PC-9 (cell line): ENCODE measurements around the gene MBP. TPM values are rescaled to one million over a fixed set of nuclear protein-coding genes. Genes with fewer than 3 reads are reported as not detected.
A peak's percentile ranks its signal among the peaks of the same experiment; 100 is the strongest.

Experiments used
- BruUV-seq: library from RNA; stranded (reverse); fragments of 400-500 nt; replicated peaks from 2 replicates; lab custom pipeline; 2021; lab: Mats Ljungman, UMichigan
- CTCF ChIA-PET: fragments of 300-600 bp; sonication (Branson Sonifier 250); formaldehyde crosslinking; loops from one replicate; lab custom pipeline; 2022; ENCODE audit warnings: antibody characterized with exemption; lab: Charles Lee
- POLR2A ChIA-PET: fragments of 300-600 bp; sonication (Branson Sonifier 250); formaldehyde crosslinking; loops from one replicate; lab custom pipeline; 2022; ENCODE audit warnings: antibody characterized with exemption; ENCODE audit not compliant: unreplicated experiment; lab: Charles Lee
- DNase-seq, 2 experiments: peaks; one replicate each; pipeline versions ENCODE4 v3.0.0 to v3.0.0-alpha.2; 2015 to 2022; ENCODE audit warnings: mixed read lengths in 1 of 2
- H2AFZ ChIP-seq: fragments of 200-600 bp; sonication (generic); 2 replicates; pipeline ENCODE4 v1.8.1; 2017; ENCODE audit warnings: antibody characterized with exemption
- H3F3A ChIP-seq: fragments of 200-600 bp; sonication (generic); 2 replicates; pipeline ENCODE4 v1.8.1; 2017; ENCODE audit warnings: antibody characterized with exemption, mild to moderate bottlenecking, low read depth; ENCODE audit not compliant: insufficient read depth
- H3K27ac ChIP-seq: fragments of 200-600 bp; sonication (generic); 2 replicates; pipeline ENCODE4 v1.6.1; 2016; ENCODE audit warnings: mixed run types
- H3K27me3 ChIP-seq: fragments of 200-600 bp; sonication (generic); 2 replicates; pipeline ENCODE4 v1.6.1; 2016; ENCODE audit warnings: low read depth, mixed run types; ENCODE audit not compliant: insufficient read depth
- H3K36me3 ChIP-seq: fragments of 200-600 bp; sonication (generic); 2 replicates; pipeline ENCODE4 v1.6.1; 2016; ENCODE audit warnings: low read depth, mixed run types
- H3K4me1 ChIP-seq: fragments of 200-600 bp; sonication (generic); replicated peaks from 2 replicates; pipeline ENCODE4 v1.6.1; 2016; ENCODE audit warnings: mixed run types; ENCODE audit not compliant: insufficient read depth
- H3K4me2 ChIP-seq: fragments of 200-600 bp; sonication (generic); 2 replicates; pipeline ENCODE4 v1.6.1; 2017; ENCODE audit warnings: mixed run types
- H3K4me3 ChIP-seq: fragments of 200-600 bp; sonication (generic); 2 replicates; pipeline ENCODE4 v1.6.1; 2016; ENCODE audit warnings: mixed run types
- H3K79me2 ChIP-seq: fragments of 200-600 bp; sonication (generic); 2 replicates; pipeline ENCODE4 v1.6.1; 2017; ENCODE audit warnings: low read depth, mixed run types
- H3K9me2 ChIP-seq: fragments of 200-600 bp; sonication (generic); 2 replicates; pipeline ENCODE4 v1.8.1; 2017; ENCODE audit warnings: mild to moderate bottlenecking; ENCODE audit not compliant: insufficient read depth
- H3K9me3 ChIP-seq: fragments of 200-600 bp; sonication (generic); 2 replicates; pipeline ENCODE4 v1.8.1; 2016; ENCODE audit warnings: low read depth; ENCODE audit not compliant: insufficient read depth
- H4K20me1 ChIP-seq: fragments of 200-600 bp; sonication (generic); 2 replicates; pipeline ENCODE4 v1.8.1; 2017; ENCODE audit not compliant: insufficient read depth
- CTCF ChIP-seq: fragments of 200-600 bp; sonication (generic); conservative IDR thresholded peaks from 2 replicates; pipeline ENCODE4 v1.6.1; 2017; ENCODE audit warnings: mixed run types, antibody characterized with exemption, mild to moderate bottlenecking, moderate library complexity
- EZH2 ChIP-seq: fragments of 200-600 bp; sonication (generic); IDR thresholded peaks from 2 replicates; pipeline ENCODE4 v1.8.0; 2017; ENCODE audit warnings: antibody characterized with exemption, low read depth
- intact Hi-C: fragments of 100-400 bp; cut with micrococcal nuclease; formaldehyde crosslinking; loops from one replicate; pipeline ENCODE4 v1.10.0; 2022; ENCODE audit not compliant: unreplicated experiment
- total RNA-seq: library from RNA; stranded (reverse); gene quantifications from 2 replicates; pipeline ENCODE4 v1.2.3, GENCODE V29; 2021

Gene MBP
- total RNA-seq, 1 experiment from 2014 or later, result 37.9 TPM

GRCh38 chr18:77069482-77069881, 63.1 kb downstream of the MBP start:
- H3F3A ChIP-seq, result peaks cover 69% of the 10 kb centered on the region
- peaks cover 89% of the 10 kb centered on the region for H3K4me1 ChIP-seq
- H3K27ac ChIP-seq, result peak overlapping the region; percentile 97
- ChIA-PET POLR2A (no interaction called here), CTCF (no interaction called here)
- H4K20me1 ChIP-seq, result no peaks in the 10 kb centered on the region
- peaks cover 12% of the 10 kb centered on the region; the same call in 1 of the 2 replicates for H3K36me3 ChIP-seq
- DNase-seq, result no peak
- H3K9me2 ChIP-seq, result no peaks in the 10 kb centered on the region
- H3K4me2 ChIP-seq, result peak overlapping the region; percentile 59
- no peak overlapping the region for H3K4me3 ChIP-seq
- no peaks in the 10 kb centered on the region for H3K27me3 ChIP-seq
- no peak overlapping the region for H2AFZ ChIP-seq
- H3K9me3 ChIP-seq, result no peaks in the 10 kb centered on the region
- TF ChIP-seq CTCF (no peak), EZH2 (no peak)
- BruUV-seq, result no TSS peak
- intact Hi-C loops, result no loop called here
- H3K79me2 ChIP-seq, result peaks cover 70% of the 10 kb centered on the region

GRCh38 chr18:77068321-77069312, 64.0 kb downstream of the MBP start:
- Histone ChIP-seq H3K27ac (peak overlapping the region; percentile 97), H2AFZ (no peak overlapping the region), H3K4me2 (peak overlapping the region; percentile 59), H3K27me3 (no peaks in the 10 kb centered on the region), H3K79me2 (peaks cover 70% of the 10 kb centered on the region), H3F3A (peaks cover 77% of the 10 kb centered on the region), H4K20me1 (no peaks in the 10 kb centered on the region), H3K4me1 (peaks cover 96% of the 10 kb centered on the region), H3K4me3 (no peak overlapping the region), H3K36me3 (peaks cover 17% of the 10 kb centered on the region; the same call in 1 of the 2 replicates), H3K9me3 (no peaks in the 10 kb centered on the region), H3K9me2 (no peaks in the 10 kb centered on the region)
- TF ChIP-seq CTCF, result no peak
- BruUV-seq, result no TSS peak
- ChIA-PET CTCF (no interaction called here), POLR2A (no interaction called here)
- DNase-seq, result peak in 1 of 2 experiments; percentile 73
- intact Hi-C loops, result no loop called here

- no peaks in the 10 kb centered on the region for H4K20me1 ChIP-seq
- intact Hi-C loops, result no loop called here
- BruUV-seq, result no TSS peak
- no peaks in the 10 kb centered on the region for H3K9me3 ChIP-seq
- peak overlapping the region; percentile 97 for H3K27ac ChIP-seq
- H3K79me2 ChIP-seq, result peaks cover 61% of the 10 kb centered on the region
- H2AFZ ChIP-seq, result no peak overlapping the region
- ChIA-PET CTCF (no interaction called here), POLR2A (no interaction called here)
- no peaks in the 10 kb centered on the region for H3K9me2 ChIP-seq
- H3K4me2 ChIP-seq, result peak overlapping the region; percentile 59
- peaks cover 98% of the 10 kb centered on the region for H3K4me1 ChIP-seq
- peaks cover 73% of the 10 kb centered on the region for H3F3A ChIP-seq
- H3K36me3 ChIP-seq, result peaks cover 19% of the 10 kb centered on the region; the same call in 1 of the 2 replicates
- H3K27me3 ChIP-seq, result no peaks in the 10 kb centered on the region
- DNase-seq, result peak; percentile 59 to 88
- TF ChIP-seq EZH2 (no peak), CTCF (0 out of 2 replicates have a peak, but pooled peaks have one; percentile 30)
- H3K4me3 ChIP-seq, result 0 out of 2 replicates have a peak overlapping the region, but pooled peaks have one; percentile 5
Observed at GRCh38 chr18:77067291-77068061, 65.1 kb downstream of the MBP start.
